ENCODE results near the gene PLBD2. TPM values are rescaled to one million over a fixed set of nuclear protein-coding genes. Genes with fewer than 3 reads are reported as not detected.

PLBD2 gene
- total and polyA plus RNA-seq, 8 donors: 2.7 to 32.4 (median 8.2) TPM

GRCh38 chr12:113365639-113366395 lies 7.4 kb downstream of the PLBD2 start:
- DNase-seq: no peak
- Histone ChIP-seq H3K27me3 (no peaks in the 10 kb centered on the region), H3K9me3 (no peaks in the 10 kb centered on the region), H3K4me1 (peaks cover 0 to 22% (median 0%) of the 10 kb centered on the region in 4 donors), H3K27ac (no peak overlapping the region), H3K36me3 (peaks cover 0 to 44% (median 37%) of the 10 kb centered on the region in 4 donors), H3K4me3 (no peak overlapping the region)
- TF ChIP-seq EP300 (IDR thresholded peaks at IDR 0.05): no peak
- no peak for TF ChIP-seq POLR2AphosphoS5 (IDR thresholded peaks at IDR 0.05)
- TF ChIP-seq, protein P1, sequence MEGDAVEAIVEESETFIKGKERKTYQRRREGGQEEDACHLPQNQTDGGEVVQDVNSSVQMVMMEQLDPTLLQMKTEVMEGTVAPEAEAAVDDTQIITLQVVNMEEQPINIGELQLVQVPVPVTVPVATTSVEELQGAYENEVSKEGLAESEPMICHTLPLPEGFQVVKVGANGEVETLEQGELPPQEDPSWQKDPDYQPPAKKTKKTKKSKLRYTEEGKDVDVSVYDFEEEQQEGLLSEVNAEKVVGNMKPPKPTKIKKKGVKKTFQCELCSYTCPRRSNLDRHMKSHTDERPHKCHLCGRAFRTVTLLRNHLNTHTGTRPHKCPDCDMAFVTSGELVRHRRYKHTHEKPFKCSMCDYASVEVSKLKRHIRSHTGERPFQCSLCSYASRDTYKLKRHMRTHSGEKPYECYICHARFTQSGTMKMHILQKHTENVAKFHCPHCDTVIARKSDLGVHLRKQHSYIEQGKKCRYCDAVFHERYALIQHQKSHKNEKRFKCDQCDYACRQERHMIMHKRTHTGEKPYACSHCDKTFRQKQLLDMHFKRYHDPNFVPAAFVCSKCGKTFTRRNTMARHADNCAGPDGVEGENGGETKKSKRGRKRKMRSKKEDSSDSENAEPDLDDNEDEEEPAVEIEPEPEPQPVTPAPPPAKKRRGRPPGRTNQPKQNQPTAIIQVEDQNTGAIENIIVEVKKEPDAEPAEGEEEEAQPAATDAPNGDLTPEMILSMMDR (IDR thresholded peaks at IDR 0.05): no peak
- no peak for TF ChIP-seq POLR2A (IDR thresholded peaks at IDR 0.05)
- 88 to 93% (median 92%) methylated on average over 7 of the region's 7 CpGs for WGBS, 5 donors
- intact Hi-C loops (cut with DNase I; ENCODE audit: low total_unique reads): no loop called here

DNA sequence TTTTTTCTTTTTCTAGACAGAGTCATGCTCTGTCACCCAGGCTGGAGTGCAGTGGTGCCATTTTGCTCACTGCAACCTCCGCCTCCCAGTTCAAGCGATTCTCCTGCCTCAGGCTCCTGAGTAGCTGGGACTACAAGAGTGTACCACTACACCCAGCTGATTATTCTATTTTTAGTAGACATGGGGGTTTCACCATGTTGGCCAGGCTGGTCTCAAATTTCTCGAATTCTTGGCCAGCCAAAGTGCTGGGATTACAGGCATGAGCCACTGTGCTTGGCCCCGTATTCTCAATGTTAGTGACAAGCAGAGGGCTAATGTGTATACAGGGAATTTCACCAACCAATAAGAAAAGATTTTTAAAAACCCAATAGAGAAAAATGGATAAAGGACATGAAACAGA lies 8.4 kb downstream of the PLBD2 start:
- DNase-seq: no peak
- peaks cover 0 to 54% (median 46%) of the 10 kb centered on the region in 4 donors for H3K36me3 ChIP-seq
- peaks cover 0 to 17% (median 0%) of the 10 kb centered on the region in 4 donors for H3K4me1 ChIP-seq
- no peaks in the 10 kb centered on the region for H3K9me3 ChIP-seq
- intact Hi-C loops (cut with DNase I; ENCODE audit: low total_unique reads): no loop called here
- no peak overlapping the region for H3K4me3 ChIP-seq
- TF ChIP-seq EP300 (IDR thresholded peaks at IDR 0.05): no peak
- WGBS, 5 donors: 79 to 91% (median 87%) methylated on average over 4 of the region's 4 CpGs
- H3K27me3 ChIP-seq: no peaks in the 10 kb centered on the region
- no peak overlapping the region for H3K27ac ChIP-seq

DNA sequence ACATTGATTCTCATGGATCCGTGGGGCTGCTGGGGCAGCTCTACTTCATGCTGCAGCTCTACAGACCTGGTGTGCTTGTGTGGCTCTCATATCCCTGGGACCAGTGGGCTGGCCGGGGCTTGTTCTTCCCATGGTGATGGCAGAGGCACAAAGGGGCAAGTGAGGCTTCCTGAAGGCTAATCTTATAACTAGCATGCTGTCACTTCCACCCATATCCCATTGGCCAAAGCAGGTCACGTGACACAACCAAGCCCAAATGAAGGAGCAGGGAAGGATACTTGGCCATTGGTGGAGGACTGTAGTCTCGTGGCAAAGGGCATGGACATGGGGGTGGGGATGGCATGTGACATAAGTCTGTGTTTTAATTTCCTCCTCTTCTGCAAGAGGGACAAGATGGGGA lies 9.9 kb downstream of the PLBD2 start:
- Histone ChIP-seq H3K36me3 (peaks cover 1 to 69% (median 59%) of the 10 kb centered on the region in 4 donors), H3K9me3 (no peaks in the 10 kb centered on the region), H3K4me3 (no peak overlapping the region), H3K27ac (no peak overlapping the region), H3K4me1 (peaks cover 0 to 13% (median 0%) of the 10 kb centered on the region in 4 donors), H3K27me3 (no peaks in the 10 kb centered on the region)
- intact Hi-C loops (cut with DNase I; ENCODE audit: low total_unique reads): no loop called here
- TF ChIP-seq POLR2AphosphoS5 (IDR thresholded peaks at IDR 0.05): no peak
- TF ChIP-seq, protein P1 (IDR thresholded peaks at IDR 0.05): no peak
- no peak for DNase-seq
- WGBS, 5 donors: 88 to 94% (median 90%) methylated on average over 3 to 4 of the region's 4 CpGs

- 69 to 87% (median 82%) methylated on average over 6 of the region's 6 CpGs for WGBS, 5 donors
- no peak for TF ChIP-seq POLR2A (IDR thresholded peaks at IDR 0.05)
- no peak for TF ChIP-seq POLR2AphosphoS5 (IDR thresholded peaks at IDR 0.05)
- no peak for TF ChIP-seq EP300 (IDR thresholded peaks at IDR 0.05)
- TF ChIP-seq, protein P1 (IDR thresholded peaks at IDR 0.05): no peak
- no peaks in the 10 kb centered on the region for H3K27me3 ChIP-seq
- DNase-seq: no peak
- H3K9me3 ChIP-seq: no peaks in the 10 kb centered on the region
- H3K36me3 ChIP-seq: peaks cover 8 to 76% (median 64%) of the 10 kb centered on the region in 4 donors
- no peak overlapping the region for H3K27ac ChIP-seq
- intact Hi-C loops (cut with DNase I; ENCODE audit: low total_unique reads): no loop called here
- H3K4me3 ChIP-seq: no peak overlapping the region
- H3K4me1 ChIP-seq: peaks cover 0 to 13% (median 0%) of the 10 kb centered on the region in 4 donors
Observed at GRCh38 chr12:113369391-113369985, 11.1 kb downstream of the PLBD2 start.
